Esophagus muscularis mucosa (tissue), 4 donors: ENCODE results near the gene MEPE. TPM values are rescaled to one million over a fixed set of nuclear protein-coding genes. Genes with fewer than 3 reads are reported as not detected.

Experiments used
- DNase-seq: peaks from one replicate; pipeline ENCODE4 v3.0.0-alpha.2; 2017; ENCODE audit errors: extremely low spot score
- H3K27ac ChIP-seq, 4 donors: fragments of 200-600 bp; sonication (generic); replicated peaks in 1 of 4; 1 replicate in 3 of 4; 2 replicates in 1 of 4; pipeline ENCODE4 v1.5.1; 2016 to 2019; ENCODE audit warnings: mild to moderate bottlenecking in 1 of 4
- H3K27me3 ChIP-seq, 4 donors: fragments of 200-600 bp; sonication (generic); one replicate each; pipeline versions ENCODE4 v1.5.1 to v1.6.0; 2016 to 2019
- H3K36me3 ChIP-seq, 4 donors: fragments of 200-600 bp; sonication (generic); one replicate each; pipeline ENCODE4 v1.5.1; 2016 to 2019
- H3K4me1 ChIP-seq, 4 donors: fragments of 200-600 bp; sonication (generic); one replicate each; pipeline ENCODE4 v1.5.1; 2016 to 2019
- H3K4me3 ChIP-seq, 4 donors: fragments of 200-600 bp; sonication (generic); 1 replicate in 2 of 4; 2 replicates in 2 of 4; pipeline ENCODE4 v1.5.1; 2016 to 2019; ENCODE audit warnings: mild to moderate bottlenecking in 4 of 4, moderate library complexity in 1 of 4
- H3K9me3 ChIP-seq, 4 donors: fragments of 200-600 bp; sonication (generic); 1 replicate in 3 of 4; 2 replicates in 1 of 4; pipeline ENCODE4 v1.5.1; 2016 to 2019
- EP300 ChIP-seq: sonication (generic); formaldehyde crosslinking; IDR thresholded peaks from one replicate; pipeline ENCODE4 v1.6.1; 2017; ENCODE audit warnings: antibody characterized with exemption
- POLR2A ChIP-seq: fragments of 450-650 bp; IDR thresholded peaks from one replicate; pipeline ENCODE4 v1.6.1; 2017; ENCODE audit warnings: antibody characterized with exemption, moderate library complexity, mild to moderate bottlenecking, low read depth
- POLR2AphosphoS5 ChIP-seq, 2 donors: sonication (generic); formaldehyde crosslinking; IDR thresholded peaks; one replicate each; pipeline ENCODE4 v1.6.1; 2017; ENCODE audit warnings: antibody characterized with exemption in 2 of 2
- WGBS: methylation state at CpG from one replicate; pipeline ENCODE4 v1.1.5; 2018; 5-methylcytosine and 5-hydroxymethylcytosine counted together
- intact Hi-C: fragments of 100-400 bp; cut with DNase I; formaldehyde crosslinking; loops from one replicate; pipeline ENCODE4 v1.15.1; 2023
- total RNA-seq, 4 donors: library from RNA; depleted of rRNA; stranded (reverse); fragments of >200 nt; gene quantifications; one replicate each; pipeline versions ENCODE4 v1.1.0 to v1.2.1, GENCODE V29; 2016
- TF ChIP-seq, protein P1 (sequence below), 3 experiments: fragments of 200-600 bp in 2 of 3; fragments of 450-650 bp in 1 of 3; sonication (generic) in 2 of 3; IDR thresholded peaks; one replicate each; pipeline ENCODE4 v1.5.1; 2017 to 2019; ENCODE audit warnings: antibody characterized with exemption in 3 of 3, mild to moderate bottlenecking in 2 of 3, moderate library complexity in 1 of 3

The MEPE gene
- total RNA-seq, 4 donors from 2014 or later = not detected

DNA sequence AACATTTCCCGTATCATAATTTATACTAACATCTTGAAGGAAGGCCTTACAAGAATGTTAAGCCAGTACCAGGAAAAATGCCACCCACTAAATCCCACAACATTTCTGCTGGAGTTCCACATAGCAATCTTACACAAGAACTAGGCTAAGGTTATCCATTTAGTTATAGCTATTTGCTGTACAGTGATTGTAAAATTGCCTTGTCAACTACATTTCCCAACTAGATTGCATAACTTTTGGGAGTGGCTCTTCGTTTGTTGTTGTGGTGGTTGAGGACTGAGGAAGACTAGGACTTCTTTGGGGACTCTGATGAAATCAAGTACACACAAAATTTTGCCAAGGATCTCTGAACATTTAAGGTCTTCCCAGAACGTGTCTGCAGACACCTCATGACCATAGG is 25.4 kb upstream of the MEPE start:
- 57% methylated on average over 3 of the region's 3 CpGs for WGBS
- H3K36me3 ChIP-seq = no peaks in the 10 kb centered on the region
- H3K9me3 ChIP-seq = no peaks in the 10 kb centered on the region
- intact Hi-C loops = no loop called here
- H3K4me1 ChIP-seq = no peaks in the 10 kb centered on the region
- no peaks in the 10 kb centered on the region for H3K27me3 ChIP-seq
- no peak overlapping the region for H3K27ac ChIP-seq
- TF ChIP-seq, protein P1, sequence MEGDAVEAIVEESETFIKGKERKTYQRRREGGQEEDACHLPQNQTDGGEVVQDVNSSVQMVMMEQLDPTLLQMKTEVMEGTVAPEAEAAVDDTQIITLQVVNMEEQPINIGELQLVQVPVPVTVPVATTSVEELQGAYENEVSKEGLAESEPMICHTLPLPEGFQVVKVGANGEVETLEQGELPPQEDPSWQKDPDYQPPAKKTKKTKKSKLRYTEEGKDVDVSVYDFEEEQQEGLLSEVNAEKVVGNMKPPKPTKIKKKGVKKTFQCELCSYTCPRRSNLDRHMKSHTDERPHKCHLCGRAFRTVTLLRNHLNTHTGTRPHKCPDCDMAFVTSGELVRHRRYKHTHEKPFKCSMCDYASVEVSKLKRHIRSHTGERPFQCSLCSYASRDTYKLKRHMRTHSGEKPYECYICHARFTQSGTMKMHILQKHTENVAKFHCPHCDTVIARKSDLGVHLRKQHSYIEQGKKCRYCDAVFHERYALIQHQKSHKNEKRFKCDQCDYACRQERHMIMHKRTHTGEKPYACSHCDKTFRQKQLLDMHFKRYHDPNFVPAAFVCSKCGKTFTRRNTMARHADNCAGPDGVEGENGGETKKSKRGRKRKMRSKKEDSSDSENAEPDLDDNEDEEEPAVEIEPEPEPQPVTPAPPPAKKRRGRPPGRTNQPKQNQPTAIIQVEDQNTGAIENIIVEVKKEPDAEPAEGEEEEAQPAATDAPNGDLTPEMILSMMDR (IDR thresholded peaks at IDR 0.05) = no peak
- TF ChIP-seq POLR2A (no peak), POLR2AphosphoS5 (IDR thresholded peaks at IDR 0.05) (no peak), EP300 (no peak)
- no peak for DNase-seq
- no peak overlapping the region for H3K4me3 ChIP-seq

GRCh38 chr4:87811977-87812376 is 20.8 kb upstream of the MEPE start:
- no peaks in the 10 kb centered on the region for H3K4me1 ChIP-seq
- DNase-seq = no peak
- peaks cover 0 to 7% (median 0%) of the 10 kb centered on the region in 4 donors for H3K9me3 ChIP-seq
- 82% methylated on average over 2 of the region's 2 CpGs for WGBS
- TF ChIP-seq, protein P1 (IDR thresholded peaks at IDR 0.05) = no peak
- TF ChIP-seq POLR2A = no peak
- TF ChIP-seq EP300 = no peak
- no peak for TF ChIP-seq POLR2AphosphoS5 (IDR thresholded peaks at IDR 0.05)
- intact Hi-C loops = no loop called here
- H3K36me3 ChIP-seq = no peaks in the 10 kb centered on the region
- H3K27ac ChIP-seq = no peak overlapping the region
- no peaks in the 10 kb centered on the region for H3K27me3 ChIP-seq
- H3K4me3 ChIP-seq = no peak overlapping the region

DNA sequence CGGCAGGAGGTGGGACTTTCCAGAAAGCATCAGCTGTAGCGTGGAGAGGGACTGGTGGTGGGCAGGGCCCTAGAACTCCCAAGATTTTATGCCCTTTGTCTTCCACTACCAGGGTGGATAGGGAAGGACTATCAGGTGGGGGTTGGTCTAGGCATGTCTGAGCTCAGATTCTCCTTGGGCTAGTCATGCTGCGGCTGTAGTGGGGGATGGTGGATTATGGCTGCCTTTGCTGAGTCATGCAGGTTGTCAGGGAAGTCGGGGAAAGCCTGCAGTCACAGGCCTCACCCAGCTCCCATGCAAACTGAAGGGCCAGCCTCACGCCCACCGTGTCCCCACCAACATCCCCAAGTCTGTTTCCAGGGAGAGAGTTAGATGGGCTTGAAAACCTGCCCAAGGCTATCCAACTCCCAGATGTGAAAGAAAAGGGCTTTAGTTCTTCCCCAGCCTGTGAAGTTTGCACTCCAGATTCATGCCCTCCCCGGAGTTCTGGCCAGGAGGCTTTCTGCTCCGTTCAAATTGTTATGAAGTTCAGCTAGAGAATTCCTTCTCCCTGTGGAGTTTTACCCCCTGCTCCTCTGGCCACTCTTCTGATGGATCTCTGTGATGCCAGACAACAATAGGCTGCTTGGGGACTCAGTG is 13.4 kb upstream of the MEPE start:
- Histone ChIP-seq H3K9me3 (no peaks in the 10 kb centered on the region), H3K4me1 (no peaks in the 10 kb centered on the region), H3K4me3 (no peak overlapping the region), H3K27me3 (no peaks in the 10 kb centered on the region), H3K36me3 (no peaks in the 10 kb centered on the region), H3K27ac (no peak overlapping the region)
- intact Hi-C loops = no loop called here
- WGBS = 84% methylated on average over 7 of the region's 8 CpGs
- no peak for DNase-seq
- TF ChIP-seq POLR2AphosphoS5 (IDR thresholded peaks at IDR 0.05) = no peak
- no peak for TF ChIP-seq POLR2A
- TF ChIP-seq, protein P1 (IDR thresholded peaks at IDR 0.05) = no peak
- no peak for TF ChIP-seq EP300

DNA sequence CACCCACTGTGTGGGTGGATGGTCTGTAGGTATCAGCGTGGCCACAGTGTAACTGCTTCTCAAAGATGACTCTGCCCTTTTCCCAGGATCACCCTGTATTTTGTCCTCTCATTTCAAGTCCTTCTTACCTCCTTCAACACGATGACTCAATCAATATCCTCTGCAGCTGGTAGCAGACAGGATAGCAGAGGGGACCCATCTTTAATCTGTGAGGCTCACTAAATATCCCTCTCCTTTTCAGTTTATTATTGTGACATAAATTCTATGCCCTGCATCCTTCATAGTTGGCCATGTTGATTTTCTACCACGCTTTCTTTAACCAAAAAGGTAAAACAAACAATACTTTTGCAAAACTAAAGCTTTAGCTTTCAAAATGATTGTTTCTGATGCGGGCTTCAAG is 9.6 kb upstream of the MEPE start:
- Histone ChIP-seq H3K4me1 (no peaks in the 10 kb centered on the region), H3K27ac (no peak overlapping the region), H3K27me3 (no peaks in the 10 kb centered on the region), H3K9me3 (no peaks in the 10 kb centered on the region), H3K36me3 (no peaks in the 10 kb centered on the region), H3K4me3 (no peak overlapping the region)
- intact Hi-C loops = no loop called here
- DNase-seq = no peak
- TF ChIP-seq EP300 (no peak), POLR2AphosphoS5 (IDR thresholded peaks at IDR 0.05) (no peak), POLR2A (no peak)
- TF ChIP-seq, protein P1 (IDR thresholded peaks at IDR 0.05) = no peak
- WGBS = 90% methylated on average over 4 of the region's 4 CpGs

DNA sequence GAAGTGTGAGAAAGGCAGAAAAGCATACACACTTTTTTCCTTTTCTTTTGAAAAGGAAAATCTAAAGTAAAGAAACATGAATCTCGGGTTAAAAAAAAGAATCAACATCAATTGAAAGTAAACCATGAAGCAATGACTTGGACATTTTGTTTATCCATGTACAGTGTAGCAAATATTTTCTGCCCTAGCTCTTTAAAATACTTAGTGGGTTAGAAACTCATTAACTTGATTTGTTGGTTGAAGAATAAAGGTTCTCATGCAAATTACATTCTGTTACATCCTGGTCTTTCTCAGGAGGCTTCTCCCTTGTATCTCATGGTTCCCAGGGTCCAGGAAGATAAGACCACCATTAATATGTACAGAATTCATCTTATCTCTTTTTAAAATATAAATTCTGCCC is 9.0 kb upstream of the MEPE start:
- Histone ChIP-seq H3K4me1 (no peaks in the 10 kb centered on the region), H3K9me3 (no peaks in the 10 kb centered on the region), H3K27me3 (no peaks in the 10 kb centered on the region), H3K36me3 (no peaks in the 10 kb centered on the region), H3K27ac (no peak overlapping the region), H3K4me3 (no peak overlapping the region)
- TF ChIP-seq POLR2A (no peak), EP300 (no peak), POLR2AphosphoS5 (IDR thresholded peaks at IDR 0.05) (no peak)
- TF ChIP-seq, protein P1 (IDR thresholded peaks at IDR 0.05) = no peak
- WGBS = 68% methylated on average over 1 of the region's 1 CpG
- intact Hi-C loops = no loop called here
- no peak for DNase-seq
